Endothelial cell of umbilical vein (primary cell): Measurements from ENCODE around the gene FAM193A. TPM values are rescaled to one million over a fixed set of nuclear protein-coding genes. Genes with fewer than 3 reads are reported as not detected.

Experiments
- BruUV-seq: library from RNA; stranded (reverse); fragments of 400-500 nt; replicated peaks from 2 replicates; lab custom pipeline; 2021; lab: Mats Ljungman, UMichigan
- CTCF ChIA-PET: fragments of 300-600, 350-600 bp; sonication (Branson Sonifier 250); formaldehyde crosslinking; loops from one replicate; lab custom pipeline; 2021; ENCODE audit warnings: antibody characterized with exemption, inconsistent platforms; lab: Charles Lee
- POLR2A ChIA-PET: fragments of 300-600, 350-600 bp; sonication (Branson Sonifier 250); formaldehyde crosslinking; loops from one replicate; lab custom pipeline; 2021; ENCODE audit warnings: antibody characterized with exemption, inconsistent platforms; lab: Charles Lee
- DNase-seq: peaks from one replicate; pipeline ENCODE4 v3.0.0-alpha.2; 2011; ENCODE audit warnings: low read depth, low spot score
- FAIRE-seq: peaks from 2 replicates; lab custom pipeline; 2011; peaks lifted over from hg19 to GRCh38; lab: Jason Lieb, UNC
- H2AFZ ChIP-seq: 2 replicates; pipeline ENCODE4 v1.6.0; 2012; ENCODE audit warnings: low read depth, low read length, control low read depth, inconsistent platforms
- H3K27ac ChIP-seq: 2 replicates; pipeline ENCODE4 v1.5.1; 2011; ENCODE audit warnings: low read depth, mild to moderate bottlenecking, control low read depth, low read length, moderate library complexity; ENCODE audit not compliant: insufficient read depth
- H3K27me3 ChIP-seq, 2 experiments: 2 replicates each; pipeline versions ENCODE4 v1.6.0 to v1.6.1; 2011; ENCODE audit warnings: low read length in 2 of 2, mixed read lengths in 1 of 2; ENCODE audit not compliant: control insufficient read depth in 2 of 2, insufficient read depth in 2 of 2
- H3K36me3 ChIP-seq, 2 experiments: 2 replicates in 1 of 2; 3 replicates in 1 of 2; pipeline ENCODE4 v1.5.1; 2011; ENCODE audit warnings: low read length in 2 of 2, mild to moderate bottlenecking in 1 of 2, moderate library complexity in 1 of 2; ENCODE audit not compliant: control insufficient read depth in 2 of 2, insufficient read depth in 2 of 2; ENCODE audit errors: extremely low read depth in 1 of 2
- H3K4me1 ChIP-seq: 3 replicates; pipeline ENCODE4 v1.5.1; 2011; ENCODE audit warnings: mild to moderate bottlenecking, low read length; ENCODE audit not compliant: control insufficient read depth, insufficient read depth; ENCODE audit errors: extremely low read depth
- H3K4me2 ChIP-seq: 2 replicates; pipeline ENCODE4 v1.6.1; 2011; ENCODE audit warnings: low read length, control low read depth, mixed read lengths; ENCODE audit not compliant: insufficient read depth
- H3K4me3 ChIP-seq, 3 experiments: fragments of 200-600 bp in 1 of 3; sonication (generic), shearing (Covaris generic) in 1 of 3; replicated peaks in 1 of 3; 2 replicates each; pipeline ENCODE4 v1.5.1; 2011 to 2016; ENCODE audit warnings: control low read depth in 3 of 3, low read length in 3 of 3, mild to moderate bottlenecking in 2 of 3, inconsistent platforms in 1 of 3, low read depth in 1 of 3, moderate library complexity in 1 of 3; ENCODE audit not compliant: insufficient read depth in 1 of 3
- H3K79me2 ChIP-seq: 2 replicates; pipeline ENCODE4 v1.6.0; 2012; ENCODE audit warnings: low read length, inconsistent platforms; ENCODE audit not compliant: control insufficient read depth, insufficient read depth
- H3K9ac ChIP-seq: replicated peaks from 2 replicates; pipeline ENCODE3; 2011; ENCODE audit warnings: low read length, control low read depth; ENCODE audit not compliant: insufficient read depth; ENCODE audit errors: extremely low read depth
- H3K9me1 ChIP-seq: replicated peaks from 3 replicates; pipeline ENCODE4 v1.6.0; 2011; ENCODE audit warnings: mild to moderate bottlenecking, low read length; ENCODE audit not compliant: control insufficient read depth, insufficient read depth; ENCODE audit errors: extremely low read depth
- H3K9me3 ChIP-seq: replicated peaks from 2 replicates; pipeline ENCODE4 v1.5.1; 2012; ENCODE audit warnings: low read length, inconsistent platforms; ENCODE audit not compliant: control insufficient read depth, insufficient read depth
- H4K20me1 ChIP-seq: replicated peaks from 2 replicates; pipeline ENCODE3; 2011; ENCODE audit warnings: mild to moderate bottlenecking, low read length; ENCODE audit not compliant: control insufficient read depth, insufficient read depth; ENCODE audit errors: extremely low read depth
- EZH2 ChIP-seq: IDR thresholded peaks from 2 replicates; pipeline ENCODE4 v1.6.1; 2012; ENCODE audit warnings: borderline replicate concordance, low read depth, mild to moderate bottlenecking, moderate library complexity, low read length, inconsistent platforms; ENCODE audit not compliant: severe bottlenecking
- FOS ChIP-seq: IDR thresholded peaks from 2 replicates; pipeline ENCODE4 v1.6.1; 2011; ENCODE audit warnings: mild to moderate bottlenecking, low read length, moderate library complexity, borderline replicate concordance; ENCODE audit not compliant: insufficient read depth
- GATA2 ChIP-seq: IDR thresholded peaks from 2 replicates; pipeline ENCODE4 v1.7.0; 2011; ENCODE audit warnings: low read depth, mild to moderate bottlenecking, moderate library complexity, mixed read lengths, low read length; ENCODE audit not compliant: insufficient read length, insufficient read depth
- JUN ChIP-seq: IDR thresholded peaks from 2 replicates; pipeline ENCODE4 v1.6.1; 2011; ENCODE audit warnings: borderline replicate concordance, low read depth; ENCODE audit not compliant: insufficient read length, insufficient read depth
- MYC ChIP-seq: IDR thresholded peaks from one replicate; pipeline ENCODE4 v1.6.1; 2011; ENCODE audit warnings: mild to moderate bottlenecking, low read depth, low read length
- POLR2A ChIP-seq: IDR thresholded peaks from 2 replicates; pipeline ENCODE4 v1.6.1; 2012; ENCODE audit warnings: low read depth, mild to moderate bottlenecking, control low read depth, low read length
- POLR2AphosphoS5 ChIP-seq: IDR thresholded peaks from 2 replicates; pipeline ENCODE4 v1.6.1; 2012; ENCODE audit warnings: low read depth, mild to moderate bottlenecking, control low read depth, low read length, moderate library complexity; ENCODE audit not compliant: insufficient read depth
- dilution Hi-C: fragments of 300-500 bp; cut with MboI; formaldehyde crosslinking; loops from one replicate; pipeline ENCODE4 v1.15.0; 2019; ENCODE audit warnings: low sequenced_read_pairs; ENCODE audit not compliant: extremely low pct_ligation_motif_present
- intact Hi-C: fragments of 100-400 bp; cut with micrococcal nuclease; formaldehyde crosslinking; loops from one replicate; pipeline ENCODE4 v1.10.0; 2022
- polyA plus RNA-seq, 4 experiments: library from polyadenylated mRNA; depleted of rRNA in 3 of 4; stranded (reverse) in 3 of 4; unstranded in 1 of 4; fragments of >200 nt; gene quantifications; 2 replicates each; pipeline versions ENCODE4 v1.2.1 to v1.2.3, GENCODE V29; 2011 to 2012; ENCODE audit warnings: missing spikeins in 1 of 4
- total RNA-seq: library from RNA; stranded (reverse); gene quantifications from 2 replicates; pipeline ENCODE4 v1.2.3, GENCODE V29; 2021
- TF ChIP-seq, protein P1 (sequence below): IDR thresholded peaks from 2 replicates; pipeline ENCODE4 v1.6.1; 2011; ENCODE audit not compliant: insufficient read depth, insufficient read length
- TF ChIP-seq, protein P2 (sequence below), 2 donors: IDR thresholded peaks; 1 replicate in 1 of 2; 2 replicates in 1 of 2; pipeline ENCODE4 v1.5.1; 2011; ENCODE audit warnings: low read length in 2 of 2, mild to moderate bottlenecking in 2 of 2, moderate library complexity in 2 of 2, control low read depth in 1 of 2, inconsistent platforms in 1 of 2, low read depth in 1 of 2; ENCODE audit not compliant: insufficient read depth in 1 of 2; ENCODE audit errors: extremely low read depth in 1 of 2

Gene FAM193A
- total and polyA plus RNA-seq, 2 donors (not counting 3 experiments of a cell fraction or from before 2014, with no cell fraction given): 12.3 to 32.1 TPM

DNA sequence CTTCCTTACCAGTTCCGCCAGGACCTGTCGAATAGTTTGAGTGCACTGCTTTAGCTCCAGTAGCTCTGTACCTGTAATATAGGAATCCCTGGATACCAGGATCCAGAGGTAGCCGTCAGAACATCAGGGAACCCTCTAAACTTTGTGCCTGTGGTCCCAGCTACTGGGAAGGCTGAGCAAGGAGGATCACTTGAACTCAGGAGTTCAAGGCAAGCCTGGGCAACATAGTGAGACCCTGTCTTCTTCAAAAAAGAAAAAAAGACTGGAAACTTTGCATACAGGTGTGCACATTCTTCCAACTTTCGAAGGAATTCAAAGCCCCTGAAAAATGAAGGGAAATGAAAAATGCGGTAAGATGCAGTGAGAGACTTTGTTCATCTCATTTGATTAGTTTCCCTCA, 32.6 kb upstream of the FAM193A start:
- Histone ChIP-seq H3K4me1 (peaks cover 2% of the 10 kb centered on the region), H3K27ac (no peak overlapping the region), H3K4me3 (no peak overlapping the region), H3K9me3 (no peaks in the 10 kb centered on the region), H3K79me2 (peaks cover 55% of the 10 kb centered on the region), H2AFZ (no peak overlapping the region), H3K9ac (no peak overlapping the region), H3K9me1 (no peaks in the 10 kb centered on the region), H4K20me1 (peaks cover 2% of the 10 kb centered on the region), H3K36me3 (peaks cover 22% of the 10 kb centered on the region in 2 experiments), H3K4me2 (no peak overlapping the region), H3K27me3 (no peaks in the 10 kb centered on the region)
- no peak for TF ChIP-seq POLR2A
- TF ChIP-seq POLR2AphosphoS5: no peak
- TF ChIP-seq, protein P1, sequence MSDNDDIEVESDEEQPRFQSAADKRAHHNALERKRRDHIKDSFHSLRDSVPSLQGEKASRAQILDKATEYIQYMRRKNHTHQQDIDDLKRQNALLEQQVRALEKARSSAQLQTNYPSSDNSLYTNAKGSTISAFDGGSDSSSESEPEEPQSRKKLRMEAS: no peak
- no peak for TF ChIP-seq FOS
- no peak for TF ChIP-seq GATA2
- TF ChIP-seq MYC: no peak
- no peak for TF ChIP-seq JUN
- TF ChIP-seq, protein P2, sequence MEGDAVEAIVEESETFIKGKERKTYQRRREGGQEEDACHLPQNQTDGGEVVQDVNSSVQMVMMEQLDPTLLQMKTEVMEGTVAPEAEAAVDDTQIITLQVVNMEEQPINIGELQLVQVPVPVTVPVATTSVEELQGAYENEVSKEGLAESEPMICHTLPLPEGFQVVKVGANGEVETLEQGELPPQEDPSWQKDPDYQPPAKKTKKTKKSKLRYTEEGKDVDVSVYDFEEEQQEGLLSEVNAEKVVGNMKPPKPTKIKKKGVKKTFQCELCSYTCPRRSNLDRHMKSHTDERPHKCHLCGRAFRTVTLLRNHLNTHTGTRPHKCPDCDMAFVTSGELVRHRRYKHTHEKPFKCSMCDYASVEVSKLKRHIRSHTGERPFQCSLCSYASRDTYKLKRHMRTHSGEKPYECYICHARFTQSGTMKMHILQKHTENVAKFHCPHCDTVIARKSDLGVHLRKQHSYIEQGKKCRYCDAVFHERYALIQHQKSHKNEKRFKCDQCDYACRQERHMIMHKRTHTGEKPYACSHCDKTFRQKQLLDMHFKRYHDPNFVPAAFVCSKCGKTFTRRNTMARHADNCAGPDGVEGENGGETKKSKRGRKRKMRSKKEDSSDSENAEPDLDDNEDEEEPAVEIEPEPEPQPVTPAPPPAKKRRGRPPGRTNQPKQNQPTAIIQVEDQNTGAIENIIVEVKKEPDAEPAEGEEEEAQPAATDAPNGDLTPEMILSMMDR (IDR thresholded peaks at IDR 0.05; ENCODE audit: extremely low read depth in 1 of 2, insufficient read depth in 1 of 2, low read depth in 1 of 2, low read length in 2 of 2): no peak
- no peak for TF ChIP-seq EZH2
- POLR2A ChIA-PET: no interaction called here
- FAIRE-seq (peak; percentile 49), DNase-seq (no peak)
- intact Hi-C loops (no loop called here), dilution Hi-C loops (no loop called here)
- BruUV-seq: no TSS peak
- CTCF ChIA-PET: no interaction called here
